GM19324 (cell line): ENCODE results near the gene LIN7C.

Experiments
- ATAC-seq: cut with Tn5 transposase; IDR thresholded peaks from one replicate; pipeline ENCODE4 v1.9.1; 2021; ENCODE audit warnings: mild to moderate bottlenecking, moderate library complexity; ENCODE audit not compliant: unreplicated experiment, low FRiP score

LIN7C gene

DNA sequence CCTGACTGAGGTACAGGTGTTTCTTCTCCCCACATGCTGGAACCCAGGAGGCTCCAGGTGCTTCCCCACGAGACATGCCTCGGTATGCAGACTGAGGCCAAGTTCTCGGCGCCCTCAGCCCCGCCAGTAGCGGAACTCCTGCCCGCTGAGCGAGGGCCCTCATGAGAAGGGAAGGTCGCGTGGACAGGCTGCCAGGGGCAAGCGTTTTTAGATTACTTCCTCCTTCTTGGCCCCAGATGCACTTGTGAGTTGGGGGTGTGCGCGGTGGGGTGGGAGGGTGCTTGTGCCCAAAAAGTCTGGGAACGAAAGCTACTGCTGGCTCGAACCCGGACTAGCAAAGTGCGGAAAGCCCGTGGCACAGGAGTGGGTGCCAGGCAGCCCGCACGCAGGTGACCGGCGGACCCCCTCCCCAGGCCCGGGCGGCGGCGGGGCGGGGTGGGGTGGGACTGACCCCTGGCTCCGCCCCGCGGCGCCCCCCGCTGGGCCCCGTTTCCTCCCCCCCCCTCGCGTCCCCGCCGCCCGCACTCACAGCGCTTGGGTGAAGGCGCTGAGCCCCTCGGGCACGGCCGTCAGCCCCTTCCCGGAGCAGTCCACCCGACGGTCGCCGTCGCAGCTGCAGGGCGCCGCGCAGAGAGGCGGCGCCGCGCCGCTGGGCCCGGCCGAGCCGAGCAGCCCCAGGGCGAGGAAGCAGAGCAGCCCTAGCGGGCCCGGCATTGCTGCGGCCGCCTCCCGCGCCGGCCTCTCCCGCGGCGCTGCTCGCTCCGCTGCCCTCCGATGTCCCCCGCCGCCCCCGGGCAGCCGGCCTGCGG is 34.8 kb downstream of the LIN7C start:
- peak; percentile 64 for ATAC-seq

DNA sequence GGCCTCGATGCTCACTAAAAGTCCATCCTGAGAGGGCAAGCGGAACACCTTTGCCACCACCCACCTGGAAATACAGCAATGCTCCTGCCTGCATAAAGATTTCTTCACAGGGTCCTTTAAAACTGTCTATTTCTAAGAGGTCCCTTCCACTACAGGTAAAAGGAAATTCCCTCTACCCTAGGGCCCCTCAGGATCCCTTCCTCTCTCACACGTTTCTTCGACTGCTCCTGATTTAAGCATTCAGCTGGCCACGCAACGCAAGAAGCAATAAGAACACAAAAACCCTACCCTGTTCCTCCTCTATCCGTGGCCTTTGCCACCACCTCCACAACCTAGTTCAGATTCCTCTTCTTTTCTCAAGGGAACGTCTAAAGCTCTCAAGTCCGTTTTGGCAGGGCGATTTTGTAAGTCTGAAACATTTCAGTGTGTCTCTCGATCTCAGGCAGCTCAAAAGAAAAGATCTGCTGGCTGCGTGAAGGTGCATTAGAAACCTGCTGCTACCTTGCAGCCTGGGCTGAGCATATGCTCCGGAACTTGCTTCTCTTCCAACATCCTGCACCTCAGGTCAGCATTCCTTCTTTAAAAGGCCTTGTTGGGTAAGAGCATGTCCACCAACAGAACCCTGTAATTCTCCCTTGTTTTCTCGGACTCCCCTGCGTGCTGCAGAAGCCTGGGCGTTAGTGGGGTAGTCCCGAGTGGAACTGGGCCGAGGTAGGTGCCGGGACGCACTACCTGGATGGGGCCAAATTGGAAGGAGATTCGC is 35.6 kb downstream of the LIN7C start:
- no peak for ATAC-seq

DNA sequence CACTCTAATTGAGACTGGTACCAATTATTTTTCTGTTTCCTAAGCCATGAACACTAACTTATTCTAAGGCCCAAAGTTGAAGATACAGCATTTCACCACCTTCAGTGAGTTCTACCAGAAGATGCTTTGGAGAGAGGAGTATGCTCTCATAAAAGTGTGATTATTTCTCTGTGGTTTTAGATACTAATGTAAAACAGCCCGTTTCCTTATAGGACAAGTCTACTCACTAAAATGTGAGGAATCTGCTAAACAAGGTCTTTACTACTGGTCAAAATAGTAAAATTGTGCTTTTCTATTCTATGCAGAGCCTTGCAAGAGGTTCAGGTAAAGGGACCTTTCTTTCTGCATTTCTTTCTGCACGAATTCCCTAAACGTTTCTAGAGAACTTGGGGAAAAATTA is 36.4 kb downstream of the LIN7C start:
- ATAC-seq: no peak

DNA sequence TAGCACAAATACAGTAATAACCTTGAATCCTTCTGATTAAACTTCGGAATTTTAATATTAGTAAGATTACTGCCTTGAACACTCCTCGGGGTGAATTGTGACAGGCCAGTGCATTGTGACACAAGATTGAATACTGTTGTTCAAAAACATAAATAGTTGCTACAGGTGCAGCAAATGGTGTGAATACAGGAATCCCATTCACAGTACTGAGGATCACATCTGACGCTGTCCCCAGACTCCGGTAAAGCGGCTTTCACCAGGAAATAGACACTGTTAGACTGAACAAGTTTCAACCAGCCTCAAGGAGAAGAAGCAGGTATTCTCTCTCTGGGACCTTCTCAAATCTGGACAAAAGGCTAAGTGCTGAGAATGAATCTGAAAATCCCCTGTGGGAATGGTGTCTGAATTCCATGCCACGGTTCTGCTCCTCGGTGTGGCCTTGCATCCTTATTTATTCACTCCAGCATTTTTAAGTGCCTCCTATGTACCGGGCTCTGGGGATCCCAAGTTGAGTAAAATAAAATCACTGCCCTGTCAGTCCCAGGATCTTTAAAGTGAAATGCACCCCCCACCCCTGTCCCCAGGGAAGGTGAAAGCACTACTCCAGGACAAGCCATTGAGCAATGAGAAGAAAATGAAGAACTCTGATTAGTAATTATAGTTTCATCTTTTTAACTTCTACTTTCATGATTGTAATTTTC is 37.4 kb downstream of the LIN7C start:
- ATAC-seq: no peak

DNA sequence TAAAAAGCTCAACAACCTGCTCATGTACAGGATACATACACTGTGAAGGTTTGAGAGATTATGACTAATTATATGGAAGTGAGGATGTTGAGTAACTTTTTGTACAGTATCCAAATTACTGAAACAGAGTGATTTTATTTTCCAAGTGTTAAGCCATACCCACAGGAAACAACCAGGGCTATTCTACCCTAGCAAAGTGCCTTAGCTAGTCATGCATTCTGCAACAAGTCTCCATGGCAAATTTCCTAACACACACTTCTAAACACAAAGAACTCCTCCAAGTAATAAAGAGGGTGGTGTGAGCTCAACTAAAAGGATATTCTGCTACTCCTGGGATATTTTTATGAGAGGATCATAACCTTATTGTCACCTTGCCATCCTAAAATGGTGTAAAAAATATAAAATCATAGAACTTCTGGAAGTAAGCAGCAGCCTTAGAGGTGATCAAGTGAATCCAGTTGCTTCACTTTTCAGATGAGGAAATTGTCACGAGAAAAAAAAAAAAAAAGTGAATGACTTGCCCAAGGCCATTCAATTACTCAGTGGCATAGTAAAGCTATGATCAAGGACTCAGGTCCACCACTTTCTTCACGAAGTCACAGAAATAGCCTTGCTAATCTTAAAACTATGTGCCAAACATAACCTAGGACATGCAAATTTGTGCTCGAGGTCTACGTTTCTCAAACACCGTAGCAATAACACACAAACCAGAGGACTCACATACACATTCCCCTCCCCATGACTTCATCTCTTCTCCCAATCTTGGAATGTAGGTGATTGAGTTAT is 38.2 kb downstream of the LIN7C start:
- ATAC-seq: no peak

DNA sequence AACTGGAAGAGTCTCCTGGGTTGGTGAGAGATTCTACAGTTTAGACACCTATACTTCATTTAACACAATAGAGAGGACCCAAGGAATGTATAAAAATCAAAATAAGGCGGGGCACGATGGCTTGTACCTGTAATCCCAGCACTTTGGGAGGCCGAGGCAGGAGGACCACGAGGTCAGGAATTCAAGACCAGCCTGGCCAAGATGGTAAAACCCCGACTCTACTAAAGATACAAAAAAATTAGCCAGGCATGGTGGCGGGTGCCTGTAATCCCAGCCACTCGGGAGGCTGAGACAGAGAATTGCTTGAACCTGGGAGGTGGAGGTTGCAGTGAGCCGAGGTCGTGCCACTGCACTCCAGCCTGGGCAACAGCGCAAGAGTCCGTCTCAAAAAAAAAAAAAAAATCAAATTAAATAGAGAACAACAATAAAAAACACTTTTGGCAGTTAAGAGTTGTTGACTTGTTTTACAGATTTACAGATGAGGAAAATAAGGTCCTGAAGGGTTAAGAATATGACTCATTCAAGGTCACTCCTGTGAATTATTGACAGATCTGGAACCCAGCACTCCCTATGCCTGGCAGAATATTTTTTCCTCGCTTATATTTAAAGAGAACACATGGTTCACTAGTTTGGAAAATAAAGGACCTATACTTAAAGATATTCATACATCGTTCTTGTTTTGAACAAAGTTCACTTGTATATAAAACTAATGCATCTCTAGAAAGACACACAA is 39.2 kb downstream of the LIN7C start:
- ATAC-seq: no peak

DNA sequence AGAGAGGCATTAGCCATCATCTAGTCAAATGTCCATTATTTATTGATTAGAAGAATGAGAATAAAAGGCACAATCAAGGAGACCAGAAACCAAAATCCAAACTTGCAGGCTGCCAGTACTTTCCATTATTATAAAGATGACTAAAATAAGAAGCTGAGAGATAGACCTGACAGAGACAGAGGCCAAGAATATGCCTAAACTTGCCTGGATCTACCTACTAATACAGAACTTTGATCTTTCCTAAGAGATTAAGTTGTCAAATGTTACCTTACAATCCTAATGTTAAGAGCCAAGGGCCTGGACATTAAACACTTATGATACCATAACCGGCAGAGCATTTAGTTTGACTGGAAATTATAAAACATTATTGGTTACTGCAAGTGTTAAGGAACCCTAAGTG is 40.2 kb downstream of the LIN7C start:
- ATAC-seq: no peak

DNA sequence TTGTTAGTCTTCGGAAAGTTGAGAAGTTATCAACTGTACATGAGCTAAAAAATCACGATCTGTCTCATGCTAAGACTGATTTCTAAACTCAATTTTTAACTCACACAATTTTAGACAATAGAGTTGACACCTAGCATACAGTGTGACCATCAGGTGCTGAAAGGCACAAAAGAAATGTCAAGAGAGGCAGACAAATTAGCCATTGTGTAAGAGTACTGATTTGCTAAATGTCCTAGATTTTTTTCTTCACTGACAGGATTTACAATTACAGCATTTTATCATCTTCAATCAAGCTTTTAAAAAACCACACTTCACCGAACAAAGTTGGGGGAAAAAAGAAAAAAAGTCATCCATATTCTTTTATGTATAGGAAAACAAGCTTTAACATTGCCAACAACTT is 40.9 kb downstream of the LIN7C start:
- no peak for ATAC-seq

DNA sequence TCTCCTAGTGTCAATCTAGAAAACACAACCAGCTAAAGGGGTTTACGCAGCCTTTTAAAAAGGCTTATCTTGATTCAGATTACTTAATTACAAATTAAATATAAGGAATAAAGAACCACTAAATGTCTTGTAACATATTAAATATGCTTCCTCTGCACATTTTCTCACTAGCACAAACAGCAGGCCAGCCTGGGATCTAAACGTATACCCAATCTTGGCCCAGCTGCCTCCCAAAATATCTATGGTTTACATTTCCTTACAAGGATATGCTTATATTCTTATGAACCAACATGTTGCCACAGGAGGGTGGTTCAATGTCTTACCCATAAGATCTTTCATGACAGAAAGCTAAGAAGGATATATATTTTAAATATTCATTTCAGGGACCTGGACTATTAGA is 41.7 kb downstream of the LIN7C start:
- no peak for ATAC-seq

DNA sequence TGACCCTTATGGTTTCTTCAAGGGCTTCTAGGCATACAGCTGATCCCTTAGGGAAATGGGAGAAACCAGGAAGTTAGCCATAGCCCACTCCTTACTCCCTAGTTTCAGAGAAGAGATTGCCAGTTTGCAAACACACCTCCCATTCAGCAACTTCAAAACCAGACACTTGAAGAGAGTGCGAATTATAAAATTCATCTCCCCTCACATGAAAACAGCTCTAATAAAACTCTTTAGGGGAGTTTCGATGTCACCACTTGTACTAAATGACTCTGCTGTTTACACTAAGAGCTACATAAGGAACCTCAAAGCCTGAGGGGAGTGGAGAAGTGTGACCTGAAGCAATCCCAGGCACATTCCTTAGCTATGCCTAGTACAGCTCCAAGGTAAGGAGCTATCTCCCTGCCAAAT is 42.3 kb downstream of the LIN7C start:
- no peak for ATAC-seq

DNA sequence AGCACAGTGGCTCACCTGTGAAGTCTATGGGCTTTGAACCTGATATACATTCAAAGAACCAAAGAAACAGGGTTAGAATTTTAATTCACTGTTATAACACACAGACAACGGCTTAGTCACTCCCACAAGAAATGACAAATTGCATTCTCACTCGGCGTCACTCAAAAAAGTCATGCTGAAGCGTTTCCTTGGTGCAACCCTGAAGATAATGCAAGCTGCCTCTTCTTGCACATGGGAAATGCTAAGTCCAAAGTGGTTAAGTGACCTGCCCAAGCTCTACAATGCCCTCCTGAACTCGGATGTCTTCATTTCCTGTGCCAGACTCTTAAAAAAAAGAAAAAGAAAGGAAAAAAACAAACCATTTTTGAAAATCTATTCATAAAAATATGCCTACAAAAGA is 44.0 kb downstream of the LIN7C start:
- ATAC-seq: no peak

DNA sequence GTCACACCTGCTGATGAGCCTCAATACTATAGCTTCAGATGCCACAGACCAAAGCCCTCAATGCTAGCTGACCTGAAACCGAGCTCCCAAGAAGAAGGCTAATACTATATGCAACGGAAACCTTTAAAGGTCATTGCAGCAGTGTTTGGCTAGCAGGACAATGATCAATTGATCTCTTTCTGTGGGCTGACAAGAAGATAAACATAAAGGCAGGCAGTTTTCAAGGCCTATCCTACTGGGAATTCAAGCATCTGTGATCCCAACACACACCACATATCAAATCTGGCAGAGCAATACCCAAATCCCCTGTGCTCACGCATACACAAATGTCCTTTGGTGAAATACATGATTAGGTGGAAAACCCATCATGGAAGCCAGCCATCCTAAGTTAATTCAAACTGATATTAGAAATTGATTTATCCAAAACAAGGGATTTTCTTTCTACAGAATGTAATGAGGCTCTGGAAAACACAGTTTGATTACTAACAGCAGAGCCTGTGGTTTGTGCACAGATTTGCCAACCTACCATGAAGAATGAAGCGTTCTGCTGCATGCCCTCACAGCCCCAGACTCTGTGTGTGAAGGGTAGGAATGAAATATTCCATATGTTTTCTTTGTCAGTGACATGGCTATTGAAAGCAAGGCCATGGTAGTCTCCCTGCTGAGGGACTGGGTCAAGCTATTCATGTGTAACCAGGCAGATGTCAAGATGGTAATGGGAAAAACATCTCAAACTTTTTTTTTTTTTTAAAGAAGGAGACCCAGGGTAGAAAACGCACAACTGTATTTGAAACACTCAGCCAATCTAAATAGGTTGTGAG is 46.2 kb downstream of the LIN7C start:
- ATAC-seq: no peak

DNA sequence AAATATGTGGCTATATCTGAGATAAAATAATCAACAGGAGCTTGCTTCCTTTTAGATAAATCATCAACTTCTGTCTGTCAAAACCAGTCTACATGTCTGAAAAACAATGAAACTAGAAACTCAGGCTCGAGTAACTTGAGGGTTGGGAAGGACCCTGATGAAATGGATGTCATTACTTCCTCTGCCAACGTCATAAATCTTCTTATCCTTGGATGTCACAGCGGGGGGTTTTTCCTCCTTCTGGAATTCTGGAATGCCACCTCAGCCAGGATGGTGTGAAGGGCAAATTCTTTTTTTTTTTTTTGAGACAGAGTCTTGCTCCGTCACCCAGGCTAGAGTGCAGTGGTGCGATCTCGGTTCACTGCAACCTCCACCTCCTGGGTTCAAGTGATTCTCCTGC is 47.4 kb downstream of the LIN7C start:
- ATAC-seq: no peak

DNA sequence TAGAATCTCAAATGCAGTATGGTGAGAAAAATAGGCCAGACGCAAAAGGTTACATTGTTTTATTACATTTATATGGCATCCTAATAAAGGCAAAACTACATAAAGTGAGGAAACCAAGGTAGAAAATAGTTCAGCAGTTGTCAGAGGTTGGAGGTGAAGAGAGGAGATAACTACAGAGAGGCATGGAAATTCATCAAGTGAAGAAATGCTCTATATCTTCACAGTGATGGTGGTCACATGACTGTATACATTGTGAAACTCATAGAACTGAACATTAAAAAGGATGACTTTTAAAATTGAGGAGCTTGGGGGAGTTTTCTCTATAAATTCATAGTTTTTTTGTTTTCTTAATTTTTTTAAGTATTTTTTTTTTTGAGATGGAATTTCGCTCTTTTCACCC is 48.4 kb downstream of the LIN7C start:
- ATAC-seq: no peak

DNA sequence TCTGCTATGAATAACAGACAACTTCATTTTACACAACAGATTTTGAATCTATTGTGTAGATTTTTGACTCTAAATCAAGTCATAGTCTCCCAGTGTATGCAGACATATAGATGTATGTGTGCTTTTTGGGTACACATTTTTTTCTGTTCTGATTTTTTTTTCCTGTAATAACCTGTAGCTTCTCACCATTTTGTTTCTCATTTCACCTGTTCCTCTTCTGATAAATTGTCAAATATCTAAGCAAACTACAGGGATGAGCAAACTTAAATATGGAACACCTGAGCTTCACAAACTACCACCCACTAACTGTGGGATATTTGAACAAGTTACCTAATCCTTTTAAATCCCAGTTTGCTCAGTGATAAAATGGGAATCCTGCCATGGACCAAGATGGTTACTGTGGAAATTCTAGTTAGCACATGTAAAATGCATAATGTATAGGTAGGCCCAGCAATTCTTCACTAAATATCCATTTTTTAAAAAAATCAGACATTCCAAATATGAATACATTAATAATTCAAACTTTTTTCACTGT is 49.7 kb downstream of the LIN7C start:
- ATAC-seq: no peak

DNA sequence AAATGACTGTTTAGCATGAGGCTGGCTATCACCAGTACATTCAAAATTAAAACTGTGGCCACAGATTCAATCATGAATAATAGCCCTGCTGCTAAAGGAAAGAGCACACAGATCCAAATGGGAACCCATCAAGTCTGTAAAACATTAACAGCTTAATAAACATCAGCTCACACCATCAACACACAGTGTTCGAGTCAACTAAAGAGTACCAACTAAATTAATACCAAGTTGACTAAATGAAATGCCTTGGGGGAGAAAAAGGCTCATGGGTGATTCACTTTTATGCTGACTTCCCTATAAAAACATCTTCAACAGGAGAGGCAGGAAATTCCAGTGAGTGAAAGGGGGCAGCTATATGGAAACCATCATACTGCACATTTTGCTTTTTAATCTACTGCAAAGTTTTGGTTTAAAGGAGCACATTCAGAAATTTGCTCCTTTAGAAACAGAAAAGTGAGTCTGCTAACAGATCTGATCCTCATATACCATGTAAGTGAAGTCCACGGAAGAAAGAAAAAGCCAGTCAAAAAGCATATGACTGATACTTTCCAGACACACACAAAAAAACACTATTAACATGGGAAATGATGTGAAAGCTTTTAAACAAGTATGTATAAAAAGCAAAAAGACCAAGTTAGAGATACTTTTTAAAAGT is 50.3 kb downstream of the LIN7C start:
- no peak for ATAC-seq

DNA sequence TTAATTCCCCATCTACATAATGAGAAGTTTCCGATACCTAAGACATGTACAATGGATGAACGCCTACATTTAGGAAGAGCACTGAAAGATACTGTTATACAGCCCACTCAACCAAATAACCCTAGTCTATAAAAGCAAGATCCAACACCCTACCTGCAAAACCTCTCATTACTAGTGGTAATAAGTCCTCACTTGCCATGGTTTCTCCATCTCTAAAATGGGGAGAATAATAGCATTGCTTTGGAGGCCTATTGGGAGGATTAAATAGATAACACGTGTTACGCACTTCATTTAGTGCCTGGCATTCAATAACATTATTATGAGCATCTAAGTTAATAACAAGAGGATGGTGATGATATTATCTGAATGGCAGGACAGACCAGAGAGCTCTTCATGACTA is 50.9 kb downstream of the LIN7C start:
- ATAC-seq: no peak

DNA sequence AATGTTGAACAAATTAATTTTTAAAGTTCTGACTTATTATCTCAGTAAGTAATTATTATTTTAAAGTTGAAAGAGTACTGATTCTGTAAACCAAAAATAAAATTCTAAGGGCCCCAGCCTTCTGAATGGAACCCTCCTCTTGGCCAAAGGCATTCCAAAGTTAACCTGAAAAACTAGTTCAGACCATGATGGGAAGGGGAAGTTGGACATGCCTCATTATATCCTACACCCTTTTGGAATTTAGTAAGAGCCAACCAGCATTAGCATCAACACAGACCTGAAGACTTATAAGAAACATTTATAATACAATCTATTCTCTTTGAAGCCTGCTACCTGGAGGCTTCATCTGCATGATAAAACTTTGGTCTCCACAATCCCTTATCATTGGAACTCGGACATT is 52.9 kb downstream of the LIN7C start:
- ATAC-seq: no peak
